Peyer's patch (tissue), 4 donors: ENCODE data around the gene S100A8.

ENCODE experiments used
- POLR2A ChIP-seq, 2 donors: fragments of 450-650 bp; IDR thresholded peaks; one replicate each; pipeline ENCODE4 v1.5.1; 2017; ENCODE audit warnings: antibody characterized with exemption in 2 of 2, mild to moderate bottlenecking in 2 of 2, moderate library complexity in 2 of 2
- TF ChIP-seq, protein P1 (sequence below), 6 experiments: fragments of 450-650 bp in 4 of 6; fragments of 200-600 bp in 2 of 6; sonication (generic) in 1 of 6; IDR thresholded peaks; one replicate each; pipeline ENCODE4 v1.5.1; 2017 to 2019; ENCODE audit warnings: antibody characterized with exemption in 6 of 6, mild to moderate bottlenecking in 3 of 6, moderate library complexity in 1 of 6

DNA sequence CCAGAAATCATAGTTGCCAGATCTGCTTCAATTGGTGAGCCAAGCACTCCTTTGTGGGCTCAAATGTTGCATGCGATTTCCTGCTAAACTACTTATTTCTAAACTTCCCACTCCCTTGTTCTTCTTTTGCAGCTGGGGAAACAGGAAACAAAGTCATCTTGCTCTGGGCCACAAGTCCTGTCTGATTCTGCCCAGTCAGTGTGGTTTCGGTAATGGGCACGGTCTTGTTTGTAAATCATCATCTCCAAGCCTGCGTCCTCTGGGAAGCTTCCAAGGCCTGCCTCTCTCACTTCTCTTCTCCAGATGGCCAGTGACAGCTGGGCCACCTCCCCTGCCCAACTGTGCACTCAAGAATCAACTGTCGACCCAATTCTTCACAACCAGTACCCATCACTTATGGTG is 4.4 kb downstream of the S100A8 start:
- TF ChIP-seq, protein P1, sequence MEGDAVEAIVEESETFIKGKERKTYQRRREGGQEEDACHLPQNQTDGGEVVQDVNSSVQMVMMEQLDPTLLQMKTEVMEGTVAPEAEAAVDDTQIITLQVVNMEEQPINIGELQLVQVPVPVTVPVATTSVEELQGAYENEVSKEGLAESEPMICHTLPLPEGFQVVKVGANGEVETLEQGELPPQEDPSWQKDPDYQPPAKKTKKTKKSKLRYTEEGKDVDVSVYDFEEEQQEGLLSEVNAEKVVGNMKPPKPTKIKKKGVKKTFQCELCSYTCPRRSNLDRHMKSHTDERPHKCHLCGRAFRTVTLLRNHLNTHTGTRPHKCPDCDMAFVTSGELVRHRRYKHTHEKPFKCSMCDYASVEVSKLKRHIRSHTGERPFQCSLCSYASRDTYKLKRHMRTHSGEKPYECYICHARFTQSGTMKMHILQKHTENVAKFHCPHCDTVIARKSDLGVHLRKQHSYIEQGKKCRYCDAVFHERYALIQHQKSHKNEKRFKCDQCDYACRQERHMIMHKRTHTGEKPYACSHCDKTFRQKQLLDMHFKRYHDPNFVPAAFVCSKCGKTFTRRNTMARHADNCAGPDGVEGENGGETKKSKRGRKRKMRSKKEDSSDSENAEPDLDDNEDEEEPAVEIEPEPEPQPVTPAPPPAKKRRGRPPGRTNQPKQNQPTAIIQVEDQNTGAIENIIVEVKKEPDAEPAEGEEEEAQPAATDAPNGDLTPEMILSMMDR (IDR thresholded peaks at IDR 0.05) = no peak
- no peak for TF ChIP-seq POLR2A (IDR thresholded peaks at IDR 0.05)
